H1 (cell line): ENCODE results near the gene SQOR. TPM values are rescaled to one million over a fixed set of nuclear protein-coding genes. Genes with fewer than 3 reads are reported as not detected.

ENCODE experiments used
- CTCF ChIA-PET: fragments of 300-600 bp; sonication (Branson Sonifier 250); formaldehyde crosslinking; loops from one replicate; lab custom pipeline; 2021; ENCODE audit not compliant: partially characterized antibody; lab: Charles Lee
- POLR2A ChIA-PET: fragments of 300-600 bp; sonication (Branson Sonifier 250); formaldehyde crosslinking; loops from one replicate; lab custom pipeline; 2021; ENCODE audit warnings: inconsistent platforms; ENCODE audit not compliant: partially characterized antibody; lab: Charles Lee
- DNase-seq, 2 experiments: peaks; one replicate each; pipeline versions ENCODE4 v3.0.0 to v3.0.0-alpha.2; 2010 to 2022; ENCODE audit warnings: low spot score in 2 of 2, low read depth in 1 of 2, mixed read lengths in 1 of 2
- FAIRE-seq: peaks from 2 replicates; lab custom pipeline; 2011; peaks lifted over from hg19 to GRCh38; lab: Jason Lieb, UNC
- H2AFZ ChIP-seq: 2 replicates; pipeline ENCODE4 v1.8.1; 2012; ENCODE audit warnings: low read length, inconsistent platforms
- H2AK5ac ChIP-seq: 2 replicates; pipeline ENCODE4 v1.6.1; 2013; ENCODE audit warnings: low read depth, low read length
- H2BK120ac ChIP-seq: replicated peaks from 2 replicates; pipeline ENCODE3; 2013; ENCODE audit warnings: low read depth, low read length, inconsistent platforms
- H2BK12ac ChIP-seq: 2 replicates; pipeline ENCODE4 v1.6.1; 2013; ENCODE audit warnings: low read depth, low read length
- H2BK15ac ChIP-seq: 2 replicates; pipeline ENCODE4 v1.6.1; 2013; ENCODE audit warnings: low read length
- H2BK20ac ChIP-seq: 2 replicates; pipeline ENCODE4 v1.6.1; 2013; ENCODE audit warnings: low read length
- H2BK5ac ChIP-seq: 2 replicates; pipeline ENCODE4 v1.6.1; 2013; ENCODE audit warnings: low read depth, low read length
- H3K14ac ChIP-seq: 2 replicates; pipeline ENCODE4 v1.6.1; 2013; ENCODE audit warnings: inconsistent platforms; ENCODE audit not compliant: insufficient read length
- H3K18ac ChIP-seq: 2 replicates; pipeline ENCODE4 v1.6.1; 2013; ENCODE audit warnings: low read length; ENCODE audit errors: extremely low read depth
- H3K23ac ChIP-seq: 2 replicates; pipeline ENCODE4 v1.6.1; 2013; ENCODE audit warnings: inconsistent platforms; ENCODE audit not compliant: insufficient read length
- H3K23me2 ChIP-seq: 2 replicates; pipeline ENCODE4 v1.6.1; 2013; ENCODE audit warnings: low read depth, low read length
- H3K27ac ChIP-seq: 2 replicates; pipeline ENCODE4 v1.6.1; 2011; ENCODE audit warnings: low read depth, low read length, inconsistent platforms
- H3K27me3 ChIP-seq, 4 experiments: replicated peaks in 1 of 4; 1 replicate in 1 of 4; 2 replicates in 3 of 4; pipeline versions ENCODE4 v1.6.1 to v1.8.1; 2011 to 2013; ENCODE audit warnings: low read length in 3 of 4, mild to moderate bottlenecking in 3 of 4, inconsistent platforms in 2 of 4, mixed read lengths in 2 of 4, moderate library complexity in 1 of 4; ENCODE audit not compliant: control insufficient read depth in 3 of 4, insufficient read depth in 3 of 4; ENCODE audit errors: extremely low read depth in 1 of 4
- H3K36me3 ChIP-seq, 4 experiments: 2 replicates each; pipeline versions ENCODE4 v1.6.1 to v1.8.1; 2011 to 2013; ENCODE audit warnings: mild to moderate bottlenecking in 4 of 4, low read length in 3 of 4, moderate library complexity in 2 of 4, control low read depth in 1 of 4, inconsistent platforms in 1 of 4; ENCODE audit not compliant: insufficient read depth in 4 of 4, control insufficient read depth in 2 of 4
- H3K4ac ChIP-seq: replicated peaks from 2 replicates; pipeline ENCODE3; 2013; ENCODE audit warnings: low read length, low read depth, mixed read lengths, inconsistent platforms; ENCODE audit not compliant: insufficient read length
- H3K4me1 ChIP-seq, 4 experiments: replicated peaks in 1 of 4; 1 replicate in 1 of 4; 2 replicates in 3 of 4; pipeline versions ENCODE4 v1.6.1 to v1.8.1; 2011 to 2013; ENCODE audit warnings: low read length in 3 of 4, inconsistent platforms in 2 of 4, mixed read lengths in 1 of 4; ENCODE audit not compliant: insufficient read depth in 4 of 4, control insufficient read depth in 3 of 4
- H3K4me2 ChIP-seq, 2 experiments: 2 replicates each; pipeline versions ENCODE4 v1.6.1 to v1.8.1; 2011 to 2013; ENCODE audit warnings: low read depth in 2 of 2, low read length in 2 of 2, control low read depth in 1 of 2, inconsistent platforms in 1 of 2, mild to moderate bottlenecking in 1 of 2; ENCODE audit not compliant: insufficient read depth in 1 of 2
- H3K4me3 ChIP-seq, 4 experiments: fragments of 200-600, 300-600 bp in 1 of 4; sonication (generic), shearing (Covaris generic), sonication (Bioruptor Twin) in 1 of 4; 2 replicates each; pipeline versions ENCODE4 v1.5.1 to v1.8.1; 2011 to 2016; ENCODE audit warnings: low read length in 4 of 4, low read depth in 3 of 4, control low read depth in 2 of 4, inconsistent platforms in 2 of 4, mild to moderate bottlenecking in 2 of 4, mixed read lengths in 1 of 4, moderate library complexity in 1 of 4; ENCODE audit not compliant: insufficient read depth in 2 of 4; ENCODE audit errors: extremely low read depth in 1 of 4
- H3K56ac ChIP-seq: replicated peaks from 2 replicates; pipeline ENCODE3; 2013; ENCODE audit warnings: low read depth, mild to moderate bottlenecking, mixed read lengths, low read length, inconsistent platforms; ENCODE audit not compliant: insufficient read length
- H3K79me1 ChIP-seq: 2 replicates; pipeline ENCODE4 v1.6.1; 2013; ENCODE audit warnings: low read depth, low read length, control low read depth
- H3K79me2 ChIP-seq, 2 experiments: 2 replicates each; pipeline versions ENCODE4 v1.6.1 to v1.8.1; 2012 to 2013; ENCODE audit warnings: low read length in 2 of 2, mild to moderate bottlenecking in 2 of 2, inconsistent platforms in 1 of 2; ENCODE audit not compliant: insufficient read depth in 2 of 2, control insufficient read depth in 1 of 2
- H3K9ac ChIP-seq, 4 experiments: replicated peaks in 1 of 4; 1 replicate in 1 of 4; 2 replicates in 3 of 4; pipeline versions ENCODE4 v1.6.1 to v1.8.1; 2011 to 2013; ENCODE audit warnings: low read depth in 3 of 4, low read length in 3 of 4, control low read depth in 2 of 4, mild to moderate bottlenecking in 2 of 4, moderate library complexity in 2 of 4, inconsistent platforms in 1 of 4; ENCODE audit errors: extremely low read depth in 1 of 4
- H3K9me3 ChIP-seq, 2 experiments: 2 replicates each; pipeline versions ENCODE4 v1.6.1 to v1.8.1; 2012 to 2013; ENCODE audit warnings: mild to moderate bottlenecking in 2 of 2, moderate library complexity in 2 of 2, control low read depth in 1 of 2, inconsistent platforms in 1 of 2, low read depth in 1 of 2, low read length in 1 of 2, mixed read lengths in 1 of 2; ENCODE audit not compliant: insufficient read depth in 2 of 2
- H4K20me1 ChIP-seq, 2 experiments: replicated peaks in 1 of 2; 2 replicates each; pipeline versions ENCODE3 to v1.8.1; 2011 to 2013; ENCODE audit warnings: inconsistent platforms in 2 of 2, low read length in 2 of 2, mild to moderate bottlenecking in 1 of 2; ENCODE audit not compliant: insufficient read depth in 2 of 2, control insufficient read depth in 1 of 2
- H4K5ac ChIP-seq: 2 replicates; pipeline ENCODE4 v1.6.1; 2013; ENCODE audit warnings: low read length, low read depth, mixed read lengths, inconsistent platforms; ENCODE audit not compliant: insufficient read length
- H4K8ac ChIP-seq: 2 replicates; pipeline ENCODE4 v1.8.0; 2013; ENCODE audit warnings: mild to moderate bottlenecking, moderate library complexity, low read length, inconsistent platforms; ENCODE audit not compliant: insufficient read depth; ENCODE audit errors: extremely low read depth
- H4K91ac ChIP-seq: replicated peaks from 2 replicates; pipeline ENCODE3; 2013; ENCODE audit warnings: low read length, mixed read lengths, inconsistent platforms; ENCODE audit not compliant: insufficient read length
- BACH1 ChIP-seq: IDR thresholded peaks from 2 replicates; pipeline ENCODE4 v1.6.1; 2012; ENCODE audit warnings: low read length, improper control_type of control experiment
- MAFK ChIP-seq: IDR thresholded peaks from 2 replicates; pipeline ENCODE4 v1.6.1; 2012; ENCODE audit warnings: low read depth, mild to moderate bottlenecking, improper control_type of control experiment, low read length
- NRF1 ChIP-seq: IDR thresholded peaks from 2 replicates; pipeline ENCODE4 v1.6.1; 2011; ENCODE audit warnings: mild to moderate bottlenecking, low read depth, low read length, improper control_type of control experiment
- PHF8 ChIP-seq: fragments of 200-600 bp; sonication (generic); conservative IDR thresholded peaks from 2 replicates; pipeline ENCODE4 v1.7.1; 2012; ENCODE audit warnings: low read depth, mild to moderate bottlenecking, inconsistent platforms, low read length, moderate library complexity
- RFX5 ChIP-seq: IDR thresholded peaks from 2 replicates; pipeline ENCODE4 v1.6.1; 2011; ENCODE audit warnings: low read depth, low read length, improper control_type of control experiment, borderline replicate concordance
- RXRA ChIP-seq: IDR thresholded peaks from 2 replicates; pipeline ENCODE4 v1.6.1; 2011; ENCODE audit warnings: low read depth, mild to moderate bottlenecking, low read length, moderate library complexity; ENCODE audit not compliant: insufficient read depth
- SIRT6 ChIP-seq: IDR thresholded peaks from one replicate; pipeline ENCODE4 v1.7.1; 2012; ENCODE audit warnings: low read length, inconsistent platforms
- SUZ12 ChIP-seq: fragments of 200-600 bp; sonication (generic); IDR thresholded peaks from 2 replicates; pipeline ENCODE4 v1.6.1; 2012; ENCODE audit warnings: mild to moderate bottlenecking, inconsistent platforms, low read length, moderate library complexity, mixed read lengths
- TAF7 ChIP-seq: optimal IDR thresholded peaks from 2 replicates; pipeline ENCODE3; 2011; ENCODE audit warnings: low read depth, mild to moderate bottlenecking, inconsistent platforms, low read length, moderate library complexity, borderline replicate concordance
- TCF12 ChIP-seq: IDR thresholded peaks from 2 replicates; pipeline ENCODE4 v1.6.1; 2011; ENCODE audit warnings: low read depth, mild to moderate bottlenecking, low read length
- TEAD4 ChIP-seq: IDR thresholded peaks from 2 replicates; pipeline ENCODE4 v1.6.1; 2012; ENCODE audit warnings: low read depth, low read length, inconsistent platforms, mixed read lengths
- WGBS, 2 experiments: shearing (Covaris generic) in 1 of 2; methylation state at CpG; one replicate each; pipeline versions ENCODE4 v1.1.6 to v1.1.7; 2013 to 2015; ENCODE audit warnings: low lambda C conversion rate in 2 of 2, mixed read lengths in 2 of 2, inconsistent platforms in 1 of 2, low coverage in 1 of 2, missing lambda C conversion rate in 1 of 2; ENCODE audit not compliant: insufficient replicate concordance in 2 of 2, insufficient coverage in 1 of 2, insufficient read length in 1 of 2; ENCODE audit errors: extremely low coverage in 1 of 2, missing lambda C conversion rate in 1 of 2; 5-methylcytosine and 5-hydroxymethylcytosine counted together
- polyA plus RNA-seq, 7 experiments: library from polyadenylated mRNA; depleted of rRNA in 3 of 7; stranded (reverse) in 5 of 7; unstranded in 2 of 7; fragments of >200 nt in 5 of 7; fragments of 200-250 nt in 2 of 7; gene quantifications; 1 replicate in 5 of 7; 2 replicates in 1 of 7; 4 replicates in 1 of 7; pipeline versions ENCODE4 v1.2.1 to v1.2.3, GENCODE V29; 2011 to 2013; ENCODE audit warnings: missing spikeins in 2 of 7, mixed read lengths in 2 of 7
- total RNA-seq: library from RNA; stranded (reverse); fragmentation: NEBNext Ultra II Directional; extraction: Animal tissue kit (Norgen Biotek cat#: 25700); gene quantifications from 2 replicates; pipeline ENCODE4 v1.2.1, GENCODE V29; 2021
- TF ChIP-seq, protein P1 (sequence below): IDR thresholded peaks from 2 replicates; pipeline ENCODE4 v1.6.1; 2011; ENCODE audit warnings: low read depth, mild to moderate bottlenecking, low read length; ENCODE audit not compliant: insufficient read depth
- TF ChIP-seq, protein P2 (sequence below): IDR thresholded peaks from 2 replicates; pipeline ENCODE4 v1.6.1; 2012; ENCODE audit warnings: low read length, inconsistent platforms

Gene SQOR
- total and polyA plus RNA-seq, 2 of the 8 experiments (the other 6 are each of a cell fraction or from before 2014, with no cell fraction given) = 0.20 to 0.22 TPM

DNA sequence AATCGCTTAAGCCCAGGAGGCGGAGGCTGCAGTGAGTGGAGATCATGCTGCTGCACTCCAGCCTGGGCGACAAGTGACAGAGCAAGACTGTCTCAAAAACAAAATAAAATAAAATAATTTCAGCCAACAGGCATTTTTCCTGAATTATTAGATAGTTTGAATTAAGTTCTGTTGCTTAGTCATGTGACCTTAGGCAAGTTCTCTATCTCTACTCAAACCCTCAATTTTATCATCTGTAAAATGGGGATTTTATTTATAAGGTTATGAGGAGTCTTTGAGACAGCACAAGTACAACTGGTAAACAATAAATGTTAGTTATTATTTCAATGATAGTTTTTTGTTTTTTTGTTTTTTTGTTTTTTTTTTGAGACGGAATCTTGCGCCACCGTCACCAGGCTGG is 13.0 kb downstream of the SQOR start:
- no peak overlapping the region for H4K91ac ChIP-seq
- H3K23ac ChIP-seq = no peak overlapping the region
- H4K5ac ChIP-seq = no peak overlapping the region
- H3K56ac ChIP-seq = no peak overlapping the region
- H2AFZ ChIP-seq = no peak overlapping the region
- no peak overlapping the region for H2AK5ac ChIP-seq
- no peak overlapping the region for H2BK12ac ChIP-seq
- no peak overlapping the region for H3K27ac ChIP-seq
- no peak overlapping the region for H2BK5ac ChIP-seq
- DNase-seq (no peak), FAIRE-seq (no peak)
- H2BK15ac ChIP-seq = no peak overlapping the region
- no peak overlapping the region for H2BK120ac ChIP-seq
- POLR2A ChIA-PET = no interaction called here
- H4K8ac ChIP-seq = no peak overlapping the region
- no peaks in the 10 kb centered on the region for H3K4me1 ChIP-seq
- H3K36me3 ChIP-seq = no peaks in the 10 kb centered on the region
- H3K9ac ChIP-seq = no peak overlapping the region
- no peaks in the 10 kb centered on the region for H3K27me3 ChIP-seq
- CTCF ChIA-PET = interaction anchor here (0.9 to 2.1 kb wide), 4 partner anchors 12 to 74 kb away, joined by 3 to 8 read pairs (median 3); no protein-coding TSS in a partner anchor
- no peak overlapping the region for H2BK20ac ChIP-seq
- no peaks in the 10 kb centered on the region for H3K79me2 ChIP-seq
- H3K4ac ChIP-seq = no peak overlapping the region
- H3K4me3 ChIP-seq = no peak overlapping the region
- peaks cover 0 to 2% of the 10 kb centered on the region in 2 experiments; a peak in 1 of 4 replicates for H3K9me3 ChIP-seq
- no peak overlapping the region for H3K14ac ChIP-seq
- H3K4me2 ChIP-seq = no peak overlapping the region
- WGBS, 2 experiments = 90% methylated on average over 6 of the region's 6 CpGs; no CpG with 5 or more reads in 1 of the 2 experiments
- H3K23me2 ChIP-seq = no peaks in the 10 kb centered on the region
- no peak overlapping the region for H3K18ac ChIP-seq
- H3K79me1 ChIP-seq = no peaks in the 10 kb centered on the region
- no peaks in the 10 kb centered on the region for H4K20me1 ChIP-seq
- TF ChIP-seq MAFK = no peak
- no peak for TF ChIP-seq TEAD4
- TF ChIP-seq SUZ12 = no peak
- no peak for TF ChIP-seq BACH1
- TF ChIP-seq TAF7 = no peak
- no peak for TF ChIP-seq PHF8
- TF ChIP-seq RFX5 = no peak
- TF ChIP-seq, protein P1, sequence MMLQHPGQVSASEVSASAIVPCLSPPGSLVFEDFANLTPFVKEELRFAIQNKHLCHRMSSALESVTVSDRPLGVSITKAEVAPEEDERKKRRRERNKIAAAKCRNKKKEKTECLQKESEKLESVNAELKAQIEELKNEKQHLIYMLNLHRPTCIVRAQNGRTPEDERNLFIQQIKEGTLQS = no peak
- TF ChIP-seq NRF1 = no peak
- no peak for TF ChIP-seq TCF12
- TF ChIP-seq SIRT6 = no peak
- TF ChIP-seq, protein P2, sequence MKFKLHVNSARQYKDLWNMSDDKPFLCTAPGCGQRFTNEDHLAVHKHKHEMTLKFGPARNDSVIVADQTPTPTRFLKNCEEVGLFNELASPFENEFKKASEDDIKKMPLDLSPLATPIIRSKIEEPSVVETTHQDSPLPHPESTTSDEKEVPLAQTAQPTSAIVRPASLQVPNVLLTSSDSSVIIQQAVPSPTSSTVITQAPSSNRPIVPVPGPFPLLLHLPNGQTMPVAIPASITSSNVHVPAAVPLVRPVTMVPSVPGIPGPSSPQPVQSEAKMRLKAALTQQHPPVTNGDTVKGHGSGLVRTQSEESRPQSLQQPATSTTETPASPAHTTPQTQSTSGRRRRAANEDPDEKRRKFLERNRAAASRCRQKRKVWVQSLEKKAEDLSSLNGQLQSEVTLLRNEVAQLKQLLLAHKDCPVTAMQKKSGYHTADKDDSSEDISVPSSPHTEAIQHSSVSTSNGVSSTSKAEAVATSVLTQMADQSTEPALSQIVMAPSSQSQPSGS = no peak
- no peak for TF ChIP-seq RXRA
